ENCODE measurements around the gene GNL1. TPM values are rescaled to one million over a fixed set of nuclear protein-coding genes. Genes with fewer than 3 reads are reported as not detected.

Gene GNL1
- total RNA-seq, 1 experiment from 2014 or later = 113 TPM

DNA sequence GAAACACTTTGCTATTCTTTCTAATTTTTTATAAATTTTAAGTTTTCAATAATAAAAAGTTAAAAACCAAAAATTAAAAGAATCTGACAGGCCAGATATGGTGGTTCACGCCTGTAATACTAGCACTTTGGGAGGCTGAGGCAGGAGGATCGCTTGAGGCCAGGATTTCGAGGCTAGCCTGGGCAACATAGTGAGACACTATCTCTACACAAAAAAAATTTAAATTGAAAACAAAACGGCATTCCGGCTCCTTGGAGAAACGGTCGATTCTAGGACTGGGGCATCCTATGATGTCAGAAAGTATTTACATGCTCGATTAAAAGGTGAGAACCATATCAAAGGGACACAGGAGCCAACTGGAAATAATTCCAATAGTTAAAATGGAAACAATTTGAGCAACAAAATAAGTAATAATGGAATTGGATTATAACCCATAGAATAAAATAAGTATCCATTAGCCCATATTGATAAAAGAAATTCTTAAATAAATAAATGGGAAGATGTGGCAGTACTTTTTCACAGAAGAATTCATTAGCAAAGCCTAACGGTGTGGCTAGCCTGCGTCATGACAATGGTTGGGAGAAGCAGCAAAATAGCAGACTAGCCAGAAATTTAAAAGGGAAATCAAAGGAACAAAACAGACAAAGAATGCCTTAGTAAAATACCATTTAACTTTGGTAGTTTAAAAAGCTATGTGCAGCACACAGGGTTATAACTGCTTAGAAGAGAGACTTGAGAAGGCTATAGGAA, 45.7 kb downstream of the GNL1 start:
- RAD21 ChIA-PET (ENCODE audit: low non-redundant PET in 1 of 2, low total read pairs in 2 of 2, uncharacterized antibody in 2 of 2, unreplicated experiment in 2 of 2) = no interaction called here
- POLR2A ChIA-PET = no interaction called here
- BruUV-seq (replicated peaks) = no TSS peak
- H2AFZ ChIP-seq (ENCODE audit: low read depth, low read length, poor library complexity, severe bottlenecking) = no peak overlapping the region
- CTCF ChIA-PET = no interaction called here
- H3K4me2 ChIP-seq (ENCODE audit: low read length) = no peak overlapping the region
- no peak for DNase-seq (ENCODE audit: low read depth, low spot score)
- H3K79me2 ChIP-seq (ENCODE audit: insufficient read depth, low read length) = no peaks in the 10 kb centered on the region
- no peak for ATAC-seq
- H3K4me1 ChIP-seq (ENCODE audit: control insufficient read depth in 1 of 2, insufficient read depth in 2 of 2, low read length in 2 of 2) = peaks cover 0 to 6% of the 10 kb centered on the region in 2 experiments; a peak in 1 of 4 replicates
- no peak overlapping the region for H3K27ac ChIP-seq (ENCODE audit: low read depth, low read length)
- H3K4me3 ChIP-seq (replicated peaks in 1 of 2; ENCODE audit: low read depth in 1 of 2, low read length in 2 of 2) = no peak overlapping the region
- TF ChIP-seq EZH2phosphoT487 (IDR thresholded peaks at IDR 0.05; ENCODE audit: borderline replicate concordance) (no peak), CBX3 (IDR thresholded peaks at IDR 0.05; ENCODE audit: low read depth) (no peak), SP1 (IDR thresholded peaks at IDR 0.05; ENCODE audit: low read depth) (no peak), ZBTB33 (IDR thresholded peaks at IDR 0.05; ENCODE audit: extremely low read depth, insufficient replicate concordance, low read length) (no peak), EGR1 (IDR thresholded peaks at IDR 0.05; ENCODE audit: low read depth) (no peak), JUND (IDR thresholded peaks at IDR 0.05) (no peak), POLR2A (IDR thresholded peaks at IDR 0.05; ENCODE audit: borderline replicate concordance, extremely low read depth, insufficient read depth, insufficient read length) (no peak), POLR2AphosphoS5 (IDR thresholded peaks at IDR 0.05; ENCODE audit: low read depth, low read length) (no peak), ZNF274 (IDR thresholded peaks at IDR 0.05; ENCODE audit: low read depth, low read length) (no peak), EZH2 (IDR thresholded peaks at IDR 0.05) (no peak), ZFX (IDR thresholded peaks at IDR 0.05) (no peak), TCF7L2 (IDR thresholded peaks at IDR 0.05; ENCODE audit: borderline replicate concordance, extremely low read depth, insufficient read depth, insufficient read length) (no peak)
- TF ChIP-seq, protein P1, sequence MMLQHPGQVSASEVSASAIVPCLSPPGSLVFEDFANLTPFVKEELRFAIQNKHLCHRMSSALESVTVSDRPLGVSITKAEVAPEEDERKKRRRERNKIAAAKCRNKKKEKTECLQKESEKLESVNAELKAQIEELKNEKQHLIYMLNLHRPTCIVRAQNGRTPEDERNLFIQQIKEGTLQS (IDR thresholded peaks at IDR 0.05) = no peak
- TF ChIP-seq, protein P2, sequence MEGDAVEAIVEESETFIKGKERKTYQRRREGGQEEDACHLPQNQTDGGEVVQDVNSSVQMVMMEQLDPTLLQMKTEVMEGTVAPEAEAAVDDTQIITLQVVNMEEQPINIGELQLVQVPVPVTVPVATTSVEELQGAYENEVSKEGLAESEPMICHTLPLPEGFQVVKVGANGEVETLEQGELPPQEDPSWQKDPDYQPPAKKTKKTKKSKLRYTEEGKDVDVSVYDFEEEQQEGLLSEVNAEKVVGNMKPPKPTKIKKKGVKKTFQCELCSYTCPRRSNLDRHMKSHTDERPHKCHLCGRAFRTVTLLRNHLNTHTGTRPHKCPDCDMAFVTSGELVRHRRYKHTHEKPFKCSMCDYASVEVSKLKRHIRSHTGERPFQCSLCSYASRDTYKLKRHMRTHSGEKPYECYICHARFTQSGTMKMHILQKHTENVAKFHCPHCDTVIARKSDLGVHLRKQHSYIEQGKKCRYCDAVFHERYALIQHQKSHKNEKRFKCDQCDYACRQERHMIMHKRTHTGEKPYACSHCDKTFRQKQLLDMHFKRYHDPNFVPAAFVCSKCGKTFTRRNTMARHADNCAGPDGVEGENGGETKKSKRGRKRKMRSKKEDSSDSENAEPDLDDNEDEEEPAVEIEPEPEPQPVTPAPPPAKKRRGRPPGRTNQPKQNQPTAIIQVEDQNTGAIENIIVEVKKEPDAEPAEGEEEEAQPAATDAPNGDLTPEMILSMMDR (IDR thresholded peaks at IDR 0.05 in 2 of 3, conservative IDR thresholded peaks at IDR 0.05 in 1 of 3; ENCODE audit: borderline replicate concordance in 1 of 3, insufficient read depth in 1 of 3, low read depth in 2 of 3, low read length in 2 of 3) = no peak
- H3K9ac ChIP-seq (ENCODE audit: low read length) = no peak overlapping the region
- no peaks in the 10 kb centered on the region for H3K27me3 ChIP-seq (ENCODE audit: insufficient read depth, low read length)
- no peaks in the 10 kb centered on the region for H3K9me2 ChIP-seq (ENCODE audit: insufficient read depth)
- no peaks in the 10 kb centered on the region for H3K36me3 ChIP-seq (ENCODE audit: control insufficient read depth in 1 of 2, insufficient read depth in 2 of 2, low read length in 2 of 2)
- H4K20me1 ChIP-seq (ENCODE audit: insufficient read depth) = no peaks in the 10 kb centered on the region
- no peaks in the 10 kb centered on the region for H3K9me3 ChIP-seq (ENCODE audit: control insufficient read depth in 1 of 2, insufficient read depth in 1 of 2, low read depth in 1 of 2, low read length in 2 of 2)
- intact Hi-C loops (cut with micrococcal nuclease) = no loop called here

Measured in HCT116 (cell line).